Transverse colon (tissue), 4 donors: ENCODE measurements around the gene SLC10A3. TPM values are rescaled to one million over a fixed set of nuclear protein-coding genes. Genes with fewer than 3 reads are reported as not detected.
A peak's percentile ranks its signal among the peaks of the same experiment; 100 is the strongest.

ENCODE experiments used
- DNase-seq: peaks from one replicate; pipeline ENCODE4 v3.0.0-alpha.2; 2019
- H3K27ac ChIP-seq, 4 donors: fragments of 200-600 bp; sonication (generic); 2 replicates each; pipeline ENCODE4 v1.5.1; 2016 to 2018; ENCODE audit warnings: inconsistent platforms in 4 of 4
- H3K27me3 ChIP-seq: fragments of 200-600 bp; sonication (generic); 2 replicates; pipeline ENCODE4 v1.5.1; 2017; ENCODE audit warnings: inconsistent platforms
- H3K36me3 ChIP-seq, 4 donors: fragments of 200-600 bp; sonication (generic); 2 replicates each; pipeline ENCODE4 v1.5.1; 2017 to 2019; ENCODE audit warnings: inconsistent platforms in 4 of 4
- H3K4me1 ChIP-seq, 4 donors: fragments of 200-600 bp; sonication (generic); 2 replicates each; pipeline ENCODE4 v1.5.1; 2017 to 2020; ENCODE audit warnings: inconsistent platforms in 4 of 4
- H3K4me3 ChIP-seq, 4 donors: fragments of 200-600 bp; sonication (generic); 1 replicate in 1 of 4; 2 replicates in 3 of 4; pipeline versions ENCODE4 v1.5.1 to v1.6.1; 2017 to 2019; ENCODE audit warnings: inconsistent platforms in 4 of 4
- H3K9me3 ChIP-seq, 2 donors: fragments of 200-600 bp; sonication (generic); 2 replicates each; pipeline ENCODE4 v1.5.1; 2017 to 2019; ENCODE audit warnings: inconsistent platforms in 2 of 2
- EP300 ChIP-seq: sonication (generic); formaldehyde crosslinking; IDR thresholded peaks from one replicate; pipeline ENCODE4 v1.6.1; 2017; ENCODE audit warnings: antibody characterized with exemption, low read depth
- POLR2A ChIP-seq: fragments of 450-650 bp; IDR thresholded peaks from one replicate; pipeline ENCODE4 v1.6.1; 2016; ENCODE audit warnings: antibody characterized with exemption, mild to moderate bottlenecking, moderate library complexity
- POLR2AphosphoS5 ChIP-seq, 3 donors: sonication (generic); formaldehyde crosslinking; IDR thresholded peaks; one replicate each; pipeline ENCODE4 v1.6.1; 2016; ENCODE audit warnings: antibody characterized with exemption in 3 of 3
- WGBS, 2 donors: methylation state at CpG; one replicate each; pipeline ENCODE4 v1.1.5; 2018; ENCODE audit warnings: low coverage in 1 of 2; 5-methylcytosine and 5-hydroxymethylcytosine counted together
- in situ Hi-C, 4 donors: fragments of 200-750 bp; cut with MboI; loops; one replicate each; pipeline versions ENCODE4 v1.15.0 to v1.15.1; 2017; ENCODE audit warnings: low sequenced_read_pairs in 3 of 4, low pct_ligation_motif_present in 1 of 4, low pct_unique_long_range_greater_than_20kb in 1 of 4
- intact Hi-C: fragments of 100-400 bp; cut with DNase I; formaldehyde crosslinking; loops from one replicate; pipeline ENCODE4 v1.15.1; 2023; ENCODE audit warnings: low total_unique reads
- total RNA-seq, 4 donors: library from RNA; depleted of rRNA; stranded (reverse); fragments of >200 nt; gene quantifications; one replicate each; pipeline ENCODE4 v1.1.0, GENCODE V29; 2016
- TF ChIP-seq, protein P1 (sequence below), 5 experiments: fragments of 200-600 bp in 3 of 5; fragments of 450-650 bp in 2 of 5; sonication (generic) in 3 of 5; IDR thresholded peaks; 1 replicate in 2 of 5; 2 replicates in 3 of 5; pipeline ENCODE4 v1.5.1; 2016 to 2017; ENCODE audit warnings: antibody characterized with exemption in 5 of 5, inconsistent platforms in 3 of 5, mild to moderate bottlenecking in 2 of 5, moderate library complexity in 1 of 5

Gene SLC10A3
- total RNA-seq, 4 donors from 2014 or later: 26.7 to 117 (median 34.4) TPM

DNA sequence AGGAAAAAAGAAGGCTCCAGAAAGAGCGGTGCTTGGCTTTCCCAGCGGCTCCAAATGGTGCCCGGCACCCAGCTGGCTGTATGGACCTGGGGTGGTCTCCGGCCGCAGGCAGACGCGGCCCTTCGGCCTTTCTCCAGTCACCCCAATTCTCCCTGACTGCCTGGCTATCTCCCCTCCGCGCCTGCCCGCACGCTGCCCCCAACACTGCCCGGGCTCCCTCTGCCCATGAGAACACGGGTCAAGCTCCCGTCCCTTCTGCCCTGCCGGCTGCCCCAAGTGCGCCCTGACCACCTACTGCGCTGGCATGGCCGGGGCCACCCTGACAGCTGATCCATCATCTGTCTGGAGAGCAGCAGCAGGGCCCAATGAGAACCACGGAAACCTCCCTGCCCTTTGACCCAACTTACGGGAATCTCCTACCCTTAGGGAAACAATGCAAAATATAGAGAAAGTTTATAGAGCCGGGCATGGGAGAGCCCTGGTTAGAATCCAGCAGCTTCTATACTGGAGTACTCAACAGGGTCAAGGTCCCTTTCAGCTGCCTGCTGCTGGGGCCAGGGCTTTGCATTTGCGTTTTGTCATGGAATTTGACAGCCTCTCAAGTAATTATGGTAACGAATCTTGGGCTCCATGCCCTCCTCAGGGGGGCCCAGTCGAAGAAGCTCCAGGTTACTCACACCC is 26.8 kb upstream of the SLC10A3 start:
- no peaks in the 10 kb centered on the region for H3K36me3 ChIP-seq
- 62% methylated on average over 25 of the region's 25 CpGs; no CpG with 5 or more reads in 1 of the 2 donors for WGBS, 2 donors

DNA sequence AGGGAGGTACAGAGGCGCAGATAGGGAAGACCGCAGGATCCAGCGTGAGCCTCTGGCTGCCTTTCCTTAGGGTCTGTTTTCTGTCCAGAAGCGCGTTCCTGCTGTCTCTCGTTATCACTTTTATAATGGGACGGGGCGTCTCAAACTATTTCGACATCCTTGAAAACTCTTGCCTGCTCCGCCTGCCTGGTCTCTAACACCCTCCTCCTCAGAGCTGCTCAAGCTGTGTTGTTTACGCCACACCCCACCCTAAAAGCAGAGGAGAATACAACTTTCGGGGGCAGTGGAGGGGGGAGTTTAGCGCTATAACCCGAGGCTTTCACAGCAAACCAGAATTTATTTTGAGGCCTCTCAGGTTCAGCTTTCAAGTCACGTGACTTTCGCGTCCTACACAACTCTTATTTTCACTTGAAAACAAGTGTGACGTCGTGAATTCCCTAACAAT is 26.2 kb upstream of the SLC10A3 start:
- Histone ChIP-seq H3K27ac (peak overlapping the region; percentile 93 to 98 (median 96)), H3K27me3 (no peaks in the 10 kb centered on the region), H3K4me1 (peaks cover 5 to 24% (median 12%) of the 10 kb centered on the region in 4 donors), H3K4me3 (peak overlapping the region; percentile 7 to 78 (median 42)), H3K36me3 (no peaks in the 10 kb centered on the region), H3K9me3 (no peaks in the 10 kb centered on the region)
- DNase-seq: no peak
- in situ Hi-C loops (no loop called here), intact Hi-C loops (no loop called here)
- 47% methylated on average over 19 of the region's 19 CpGs; no CpG with 5 or more reads in 1 of the 2 donors for WGBS, 2 donors
- TF ChIP-seq EP300 (no peak), POLR2A (no peak), POLR2AphosphoS5 (IDR thresholded peaks at IDR 0.05) (no peak)
- TF ChIP-seq, protein P1, sequence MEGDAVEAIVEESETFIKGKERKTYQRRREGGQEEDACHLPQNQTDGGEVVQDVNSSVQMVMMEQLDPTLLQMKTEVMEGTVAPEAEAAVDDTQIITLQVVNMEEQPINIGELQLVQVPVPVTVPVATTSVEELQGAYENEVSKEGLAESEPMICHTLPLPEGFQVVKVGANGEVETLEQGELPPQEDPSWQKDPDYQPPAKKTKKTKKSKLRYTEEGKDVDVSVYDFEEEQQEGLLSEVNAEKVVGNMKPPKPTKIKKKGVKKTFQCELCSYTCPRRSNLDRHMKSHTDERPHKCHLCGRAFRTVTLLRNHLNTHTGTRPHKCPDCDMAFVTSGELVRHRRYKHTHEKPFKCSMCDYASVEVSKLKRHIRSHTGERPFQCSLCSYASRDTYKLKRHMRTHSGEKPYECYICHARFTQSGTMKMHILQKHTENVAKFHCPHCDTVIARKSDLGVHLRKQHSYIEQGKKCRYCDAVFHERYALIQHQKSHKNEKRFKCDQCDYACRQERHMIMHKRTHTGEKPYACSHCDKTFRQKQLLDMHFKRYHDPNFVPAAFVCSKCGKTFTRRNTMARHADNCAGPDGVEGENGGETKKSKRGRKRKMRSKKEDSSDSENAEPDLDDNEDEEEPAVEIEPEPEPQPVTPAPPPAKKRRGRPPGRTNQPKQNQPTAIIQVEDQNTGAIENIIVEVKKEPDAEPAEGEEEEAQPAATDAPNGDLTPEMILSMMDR (IDR thresholded peaks at IDR 0.05): no peak

More for the DNA sequence above, 26.8 kb upstream of the SLC10A3 start:
- peak; percentile 28 for DNase-seq
- intact Hi-C loops (no loop called here), in situ Hi-C loops (no loop called here)
- Histone ChIP-seq H3K27me3 (no peaks in the 10 kb centered on the region), H3K4me3 (peak overlapping the region in 3 of 4 donors; percentile 27 to 78 (median 57)), H3K27ac (peak overlapping the region; percentile 93 to 98 (median 96)), H3K9me3 (no peaks in the 10 kb centered on the region), H3K4me1 (peaks cover 5 to 24% (median 12%) of the 10 kb centered on the region in 4 donors)
- no peak for TF ChIP-seq POLR2A
- TF ChIP-seq, protein P1 (IDR thresholded peaks at IDR 0.05): no peak
- no peak for TF ChIP-seq EP300
- TF ChIP-seq POLR2AphosphoS5 (IDR thresholded peaks at IDR 0.05): no peak

DNA sequence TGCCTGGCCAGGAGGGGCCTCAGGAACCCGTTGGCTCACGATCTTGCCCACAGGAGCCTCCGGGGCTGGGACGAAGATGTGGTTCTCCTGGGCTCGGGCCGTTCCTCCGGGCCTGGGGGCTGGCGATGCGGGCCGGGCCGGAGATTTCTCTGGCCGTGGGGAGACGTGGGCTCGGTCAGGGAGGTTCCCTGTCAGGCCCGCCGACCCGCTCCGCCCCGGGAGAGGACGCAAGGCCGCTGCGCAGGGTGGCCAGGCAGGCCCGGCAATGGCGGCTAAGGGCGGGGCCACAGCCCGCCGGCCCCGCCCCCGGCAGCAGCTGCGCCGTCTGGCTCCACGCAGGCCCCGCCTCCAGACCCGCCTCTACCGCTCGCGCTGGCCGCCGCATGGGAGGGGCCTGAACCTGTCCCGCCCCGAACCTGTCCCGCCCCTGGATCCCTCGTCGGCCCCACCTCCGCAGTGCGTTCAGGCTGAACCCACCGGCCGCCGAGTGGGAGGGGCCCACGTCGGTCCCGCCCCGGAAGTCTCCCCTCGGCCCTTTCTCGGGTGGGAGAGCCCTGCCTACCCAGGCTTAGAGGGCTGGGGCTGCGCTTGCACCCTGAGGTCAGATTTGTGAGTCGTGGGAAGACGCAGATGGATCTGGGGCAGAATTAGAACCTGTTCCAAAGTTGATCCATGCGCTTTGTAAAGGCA is 25.7 kb upstream of the SLC10A3 start, which contains the start of gene FAM3A:
Gene FAM3A, minus strand, starts transcription at position 267 of the 690 bp plus-strand sequence. CDS start 460 bp downstream, outside the sequence.
- H3K36me3 ChIP-seq: no peaks in the 10 kb centered on the region
- H3K27ac ChIP-seq: peak within 1 kb of the TSS; percentile 93 to 98 (median 96)
- WGBS, 2 donors: 60% methylated on average over 56 of the region's 59 CpGs; no CpG with 5 or more reads in 1 of the 2 donors
- peak within 1 kb of the TSS; percentile 57 to 78 (median 62) for H3K4me3 ChIP-seq
- peak; percentile 96 for DNase-seq
- H3K9me3 ChIP-seq: no peaks in the 10 kb centered on the region
- peaks cover 5 to 24% (median 12%) of the 10 kb centered on the region in 4 donors for H3K4me1 ChIP-seq
- TF ChIP-seq POLR2AphosphoS5 (IDR thresholded peaks at IDR 0.05) (peak; percentile 83 to 87 (median 83)), POLR2A (peak; percentile 83), EP300 (no peak)
- TF ChIP-seq, protein P1 (IDR thresholded peaks at IDR 0.05): no peak
- intact Hi-C loops: no loop called here
- H3K27me3 ChIP-seq: no peaks in the 10 kb centered on the region
- in situ Hi-C loops: no loop called here
